Measurements from ENCODE around the gene TTLL6. TPM values are rescaled to one million over a fixed set of nuclear protein-coding genes. Genes with fewer than 3 reads are reported as not detected.

The TTLL6 gene
- total and polyA plus RNA-seq, 9 of the 15 experiments (the other 6 are each of a cell fraction or from before 2014, with no cell fraction given), result 0.05 TPM; not detected in 8

DNA sequence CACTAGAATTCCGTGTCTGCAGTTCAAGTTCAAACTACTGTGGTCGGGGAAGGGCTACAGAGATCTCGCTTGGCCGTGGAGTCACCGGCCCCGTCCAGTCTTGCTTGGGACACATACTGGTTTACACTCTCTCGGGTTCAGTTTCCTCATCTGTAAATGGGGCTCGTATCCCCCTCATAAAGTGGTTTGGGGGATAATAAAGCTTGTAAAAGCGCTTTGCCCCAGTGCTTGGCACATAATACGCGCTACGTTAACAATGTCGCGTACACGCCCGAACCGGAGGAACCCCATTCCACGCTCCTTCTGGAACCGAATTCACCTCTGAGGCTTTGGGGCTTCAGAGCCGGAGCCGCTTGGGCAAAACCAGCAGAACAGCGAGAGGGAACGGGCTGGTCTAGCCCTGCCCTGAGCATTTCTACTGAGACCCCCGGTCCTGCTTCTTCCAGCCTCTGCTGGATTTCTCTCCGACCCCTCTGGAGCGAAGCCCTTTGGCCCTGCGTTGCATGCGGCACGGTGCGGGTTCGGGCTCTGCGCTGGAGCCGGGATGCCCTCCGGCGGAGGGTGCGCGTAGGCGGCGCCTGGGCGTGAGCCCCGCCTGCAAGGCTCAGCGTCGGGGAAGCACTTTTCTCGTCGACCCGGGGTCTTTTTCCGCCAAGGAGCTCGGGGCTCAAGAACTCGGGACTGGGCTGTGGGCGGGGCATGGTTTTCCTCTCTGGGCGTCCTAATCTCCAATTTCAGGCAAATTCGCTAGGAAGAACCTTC, 62.3 kb downstream of the TTLL6 start:
- no peak for DNase-seq (ENCODE audit: extremely low read depth in 1 of 4, low spot score in 3 of 4)
- Histone ChIP-seq H3K27me3 (ENCODE audit: control insufficient read depth in 2 of 2, insufficient read depth in 2 of 2, low read length in 2 of 2) (peaks cover 68 to 76% of the 10 kb centered on the region in 2 experiments), H3K4me3 (no peak overlapping the region), H3K4me2 (ENCODE audit: insufficient read depth, low read length) (no peak overlapping the region), H3K4me1 (replicated peaks in 1 of 2; ENCODE audit: control insufficient read depth in 2 of 2, insufficient read depth in 2 of 2, low read length in 2 of 2) (peaks cover 0 to 11% of the 10 kb centered on the region in 2 experiments; a peak in 2 of 5 replicates), H2AFZ (ENCODE audit: low read depth, low read length) (no peak overlapping the region), H3K9ac (ENCODE audit: insufficient read depth in 1 of 2, low read depth in 2 of 2, low read length in 2 of 2) (no peak overlapping the region), H3K27ac (ENCODE audit: extremely low read depth, low read depth, low read length) (no peak overlapping the region), H3K36me3 (ENCODE audit: control insufficient read depth, insufficient read depth, low read length) (no peaks in the 10 kb centered on the region), H3K9me1 (ENCODE audit: control insufficient read depth, insufficient read depth, low read length) (no peaks in the 10 kb centered on the region), H3K9me3 (replicated peaks; ENCODE audit: control insufficient read depth, insufficient read depth, low read depth, low read length) (no peaks in the 10 kb centered on the region), H3K79me2 (ENCODE audit: control insufficient read depth, insufficient read depth, low read length) (no peaks in the 10 kb centered on the region), H4K20me1 (replicated peaks; ENCODE audit: control insufficient read depth, insufficient read depth, low read length) (peaks cover 6% of the 10 kb centered on the region; the same call in 1 of the 2 replicates)
- in situ Hi-C loops (cut with MboI), result no loop called here
- no TSS peak for BruUV-seq (replicated peaks)
- no peak for TF ChIP-seq KLF1 (tag; IDR thresholded peaks at IDR 0.05)
- TF ChIP-seq RBM14 (IDR thresholded peaks at IDR 0.05; ENCODE audit: borderline replicate concordance, insufficient read depth, low read depth, low read length), result no peak
- TF ChIP-seq POLR2AphosphoS2 (IDR thresholded peaks at IDR 0.05; ENCODE audit: low read length), result no peak
- TF ChIP-seq ILK (tag; IDR thresholded peaks at IDR 0.05; ENCODE audit: borderline replicate concordance, low read depth), result no peak
- no peak for TF ChIP-seq ZNF140 (CRISPR knock-in tag; IDR thresholded peaks at IDR 0.05)
- TF ChIP-seq COPS2 (conservative IDR thresholded peaks at IDR 0.05), result no peak
- no peak for TF ChIP-seq MTA2 (IDR thresholded peaks at IDR 0.05; ENCODE audit: low read depth)
- intact Hi-C loops (cut with micrococcal nuclease), result no loop called here
- no peak for FAIRE-seq
- WGBS (ENCODE audit: insufficient coverage, low coverage, missing lambda C conversion rate), result 18% methylated on average over 42 of the region's 52 CpGs
- no peak for ATAC-seq
- POLR2A ChIA-PET, result no interaction called here
- CTCF ChIA-PET (ENCODE audit: low intra/inter-chr PET ratio), result no interaction called here
